ENCODE measurements around the gene CMTM4. TPM values are rescaled to one million over a fixed set of nuclear protein-coding genes. Genes with fewer than 3 reads are reported as not detected.

CMTM4 gene
- total RNA-seq, 1 experiment from 2014 or later, result 77.8 TPM

Other genes starting within 250 kb of the CMTM4 start
- 15.4 TPM for gene TK2, start 146.6 kb downstream of the CMTM4 start, total RNA-seq (2021; ENCODE audit: unreplicated experiment)
- 38.6 TPM for gene CKLF, start 144.2 kb downstream of the CMTM4 start, total RNA-seq (2021; ENCODE audit: unreplicated experiment)
- 5.2 TPM for gene CMTM1, start 130.3 kb downstream of the CMTM4 start, total RNA-seq (2021; ENCODE audit: unreplicated experiment)
- gene CMTM2, start 117.3 kb downstream of the CMTM4 start, total RNA-seq (2021; ENCODE audit: unreplicated experiment), result 0.42 TPM
- gene CMTM3, start 92.0 kb downstream of the CMTM4 start, total RNA-seq (2021; ENCODE audit: unreplicated experiment), result 12.8 TPM
- 92.8 TPM for gene DYNC1LI2, start 54.9 kb upstream of the CMTM4 start, total RNA-seq (2021; ENCODE audit: unreplicated experiment)
- gene TERB1, start 104.8 kb upstream of the CMTM4 start, total RNA-seq (2021; ENCODE audit: unreplicated experiment), result not detected
- 123 TPM for gene NAE1, start 134.2 kb upstream of the CMTM4 start, total RNA-seq (2021; ENCODE audit: unreplicated experiment)
- gene CA7, start 147.7 kb upstream of the CMTM4 start, total RNA-seq (2021; ENCODE audit: unreplicated experiment), result not detected
- gene PDP2, start 183.8 kb upstream of the CMTM4 start, total RNA-seq (2021; ENCODE audit: unreplicated experiment), result 19.9 TPM
- not detected for gene CDH16, start 222.1 kb upstream of the CMTM4 start, total RNA-seq (2021; ENCODE audit: unreplicated experiment)
- gene RRAD, start 228.8 kb upstream of the CMTM4 start, total RNA-seq (2021; ENCODE audit: unreplicated experiment), result 2.2 TPM
- gene CIAO2B, start 237.7 kb upstream of the CMTM4 start, total RNA-seq (2021; ENCODE audit: unreplicated experiment), result 113 TPM
- 35.4 TPM for gene CES2, start 238.8 kb upstream of the CMTM4 start, total RNA-seq (2021; ENCODE audit: unreplicated experiment)

All from HCT116 (cell line).